ENCODE data around the gene PTCH1. TPM values are rescaled to one million over a fixed set of nuclear protein-coding genes. Genes with fewer than 3 reads are reported as not detected.
A peak's percentile ranks its signal among the peaks of the same experiment; 100 is the strongest.

PTCH1 gene
- total RNA-seq, 1 donor from 2014 or later = 33.3 TPM

- ATAC-seq (no peak), DNase-seq (no peak)
- Histone ChIP-seq H3K9me3 (no peaks in the 10 kb centered on the region), H3K27ac (no peak overlapping the region), H3K27me3 (ENCODE audit: low read depth) (no peaks in the 10 kb centered on the region), H3K4me1 (peaks cover 6% of the 10 kb centered on the region), H3K4me3 (no peak overlapping the region), H3K36me3 (no peaks in the 10 kb centered on the region)
- no peak for TF ChIP-seq CTCF (IDR thresholded peaks at IDR 0.05)
- intact Hi-C loops (cut with DNase I) = no loop called here
Measured at GRCh38 chr9:95491543-95492320, 25.0 kb downstream of the PTCH1 start.

- H3K9me3 ChIP-seq = no peaks in the 10 kb centered on the region
- intact Hi-C loops (cut with DNase I) = no loop called here
- no peaks in the 10 kb centered on the region for H3K36me3 ChIP-seq
- H3K4me3 ChIP-seq = no peak overlapping the region
- no peak for TF ChIP-seq CTCF (IDR thresholded peaks at IDR 0.05)
- H3K27ac ChIP-seq = no peak overlapping the region
- H3K4me1 ChIP-seq = peaks cover 20% of the 10 kb centered on the region
- DNase-seq (no peak), ATAC-seq (no peak)
- no peaks in the 10 kb centered on the region for H3K27me3 ChIP-seq (ENCODE audit: low read depth)
Measured at GRCh38 chr9:95488954-95489353, 27.8 kb downstream of the PTCH1 start.

- Histone ChIP-seq H3K4me1 (peaks cover 20% of the 10 kb centered on the region), H3K4me3 (no peak overlapping the region), H3K27me3 (ENCODE audit: low read depth) (no peaks in the 10 kb centered on the region), H3K36me3 (no peaks in the 10 kb centered on the region), H3K27ac (no peak overlapping the region), H3K9me3 (no peaks in the 10 kb centered on the region)
- ATAC-seq = peak in 1 of 2 donors; percentile 56
- DNase-seq = peak; percentile 45
- intact Hi-C loops (cut with DNase I) = no loop called here
- TF ChIP-seq CTCF (IDR thresholded peaks at IDR 0.05) = no peak
Measured at GRCh38 chr9:95486318-95486717, 30.5 kb downstream of the PTCH1 start.

- Histone ChIP-seq H3K36me3 (peaks cover 18% of the 10 kb centered on the region), H3K27ac (no peak overlapping the region), H3K4me1 (peaks cover 20% of the 10 kb centered on the region), H3K27me3 (ENCODE audit: low read depth) (no peaks in the 10 kb centered on the region), H3K9me3 (no peaks in the 10 kb centered on the region), H3K4me3 (no peak overlapping the region)
- no peak for TF ChIP-seq CTCF (IDR thresholded peaks at IDR 0.05)
- no peak for DNase-seq
- intact Hi-C loops (cut with DNase I) = no loop called here
- ATAC-seq = no peak
Measured at GRCh38 chr9:95484225-95484624, 32.5 kb downstream of the PTCH1 start.

GRCh38 chr9:95483431-95483830 is 33.3 kb downstream of the PTCH1 start:
- intact Hi-C loops (cut with DNase I) = no loop called here
- Histone ChIP-seq H3K4me1 (peaks cover 20% of the 10 kb centered on the region), H3K27ac (no peak overlapping the region), H3K27me3 (ENCODE audit: low read depth) (no peaks in the 10 kb centered on the region), H3K36me3 (peaks cover 26% of the 10 kb centered on the region), H3K9me3 (no peaks in the 10 kb centered on the region), H3K4me3 (no peak overlapping the region)
- no peak for ATAC-seq
- no peak for TF ChIP-seq CTCF (IDR thresholded peaks at IDR 0.05)
- no peak for DNase-seq
